ENCODE measurements around the gene HMCN1. TPM values are rescaled to one million over a fixed set of nuclear protein-coding genes. Genes with fewer than 3 reads are reported as not detected.

HMCN1 gene
- total RNA-seq, 1 donor from 2014 or later: 9.2 TPM

DNA sequence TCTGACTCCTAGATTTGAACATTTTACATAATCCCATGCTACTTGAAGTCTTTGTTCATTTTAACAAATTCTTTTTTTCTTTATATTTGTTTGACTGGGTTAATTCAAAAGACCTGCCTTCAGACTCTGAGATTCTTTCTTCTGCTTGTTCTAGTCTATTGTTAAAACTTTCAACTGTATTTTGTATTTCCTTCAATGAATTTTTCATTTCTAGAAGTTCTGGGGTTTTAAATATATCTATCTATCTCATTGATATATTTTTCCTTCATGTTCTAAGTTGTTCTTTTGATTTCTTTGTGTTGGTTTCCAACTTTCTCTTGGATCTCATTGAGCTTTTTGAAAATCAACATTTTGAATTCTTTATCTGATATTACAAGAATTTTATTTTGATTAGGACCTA lies 64.3 kb downstream of the HMCN1 start:
- no peak for DNase-seq (ENCODE audit: extremely low read depth, low read depth, low spot score)

GRCh38 chr1:185803241-185803640 lies 69.0 kb downstream of the HMCN1 start:
- DNase-seq (ENCODE audit: extremely low read depth, low read depth, low spot score): no peak

- no peak for DNase-seq (ENCODE audit: extremely low read depth, low read depth, low spot score)
Observed at GRCh38 chr1:185804206-185804605, 70.0 kb downstream of the HMCN1 start.

DNA sequence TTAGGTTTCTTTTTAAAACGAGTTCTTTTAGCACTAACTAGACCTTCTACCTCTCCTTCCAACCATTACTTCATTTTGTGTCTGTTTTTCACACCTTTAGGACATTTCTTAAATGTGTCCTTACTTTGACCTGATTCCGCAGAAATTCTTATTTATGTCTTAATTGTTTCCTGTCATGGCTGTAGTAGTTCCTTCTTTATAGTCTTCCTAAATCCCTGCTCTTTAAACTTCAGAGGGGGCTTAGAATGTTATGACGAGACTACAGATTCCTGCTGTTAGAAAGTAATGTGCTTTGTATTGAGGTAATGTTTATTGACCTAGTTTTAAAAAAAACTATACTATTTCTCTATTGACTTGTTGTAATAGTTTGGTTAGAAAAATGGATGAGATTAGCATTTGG lies 70.4 kb downstream of the HMCN1 start:
- no peak for DNase-seq (ENCODE audit: extremely low read depth, low read depth, low spot score)

DNA sequence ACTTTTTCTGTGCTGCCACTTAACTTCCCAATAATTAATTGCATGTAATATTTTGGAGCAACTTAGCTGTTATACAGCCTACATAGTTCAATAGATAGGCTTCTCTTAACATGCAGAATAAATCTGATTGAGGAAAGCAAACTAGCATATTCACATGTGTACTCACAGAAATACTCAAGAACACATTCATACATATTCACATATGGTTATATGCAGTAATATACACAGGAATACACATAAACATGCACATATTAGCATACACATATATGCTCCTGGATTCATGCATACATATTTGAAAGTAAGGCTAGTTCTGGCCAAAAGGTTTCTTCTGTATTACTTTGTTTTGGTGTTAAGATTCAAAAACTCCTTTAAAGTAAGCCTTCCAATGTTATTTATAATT lies 73.1 kb downstream of the HMCN1 start:
- DNase-seq (ENCODE audit: extremely low read depth, low read depth, low spot score): no peak

DNA sequence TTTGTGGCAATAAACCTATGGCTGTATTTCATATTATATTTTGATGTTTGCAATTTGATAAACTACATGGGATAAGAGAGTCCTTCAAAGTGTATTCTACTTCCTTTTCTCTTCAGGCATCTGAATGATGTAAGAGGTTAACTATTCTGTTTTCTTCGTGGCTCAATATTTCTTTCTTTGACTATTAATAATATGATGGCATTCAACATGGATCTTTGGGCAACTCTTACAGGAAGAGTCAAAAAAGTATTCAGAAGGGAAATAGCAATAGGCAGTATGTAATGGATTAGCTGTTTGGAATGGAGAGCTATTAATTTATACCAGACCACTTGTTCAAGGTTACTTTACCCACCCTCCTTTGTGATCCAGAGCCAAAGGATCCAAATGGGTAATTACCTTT lies 74.4 kb downstream of the HMCN1 start:
- DNase-seq (ENCODE audit: extremely low read depth, low read depth, low spot score): no peak

DNA sequence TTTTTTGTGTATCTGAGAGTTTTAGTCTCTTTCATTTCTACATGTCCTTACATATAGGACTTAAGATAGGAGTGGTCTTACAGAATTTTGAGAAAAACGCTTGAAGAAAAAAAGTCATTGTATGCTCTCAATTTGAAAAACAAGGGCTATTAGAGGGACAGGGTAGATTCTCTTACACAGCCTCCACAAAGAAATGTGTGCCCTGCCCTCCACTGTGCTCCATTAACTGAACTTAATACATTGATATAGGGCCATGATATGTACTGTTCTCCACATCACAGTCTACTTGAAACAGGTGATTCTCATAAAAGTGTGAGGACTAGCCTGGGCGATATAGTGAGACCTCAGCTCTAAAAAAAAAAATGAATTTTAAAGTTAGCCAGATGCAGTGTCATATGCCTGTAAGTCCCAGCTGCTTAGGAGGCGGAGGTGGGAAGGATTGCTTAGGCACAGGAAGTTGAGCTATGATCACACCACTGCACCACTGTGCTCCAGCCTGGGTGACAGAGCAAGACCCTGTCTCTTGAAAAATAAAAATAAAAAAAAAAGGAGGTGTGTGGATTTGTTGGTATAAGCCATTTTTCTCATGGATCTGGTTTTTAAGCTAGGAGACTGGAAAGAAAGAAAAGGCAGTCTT lies 77.0 kb downstream of the HMCN1 start:
- DNase-seq (ENCODE audit: extremely low read depth, low read depth, low spot score): no peak

DNA sequence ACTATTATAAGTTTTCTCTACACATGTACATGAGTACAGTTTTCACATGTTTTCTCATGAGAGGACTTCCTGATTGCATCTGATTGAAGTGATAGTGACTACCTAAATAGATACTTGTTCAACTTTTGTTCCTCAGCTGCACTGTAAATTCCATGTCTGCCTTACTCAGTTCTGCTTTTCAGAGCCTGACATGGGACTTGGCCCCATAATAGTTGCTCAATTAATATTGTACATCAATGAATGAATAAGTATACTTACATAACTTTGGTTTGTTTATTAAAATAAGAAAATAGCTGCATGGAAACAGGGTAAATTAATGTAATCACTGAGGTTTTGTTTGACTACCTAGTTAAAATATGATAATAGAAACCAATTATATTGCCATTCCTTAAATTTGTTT lies 78.7 kb downstream of the HMCN1 start:
- DNase-seq (ENCODE audit: extremely low read depth, low read depth, low spot score): no peak

- DNase-seq (ENCODE audit: extremely low read depth, low read depth, low spot score): no peak
Observed at GRCh38 chr1:185813401-185813979, 79.3 kb downstream of the HMCN1 start.

- DNase-seq (ENCODE audit: extremely low read depth, low read depth, low spot score): no peak
Observed at GRCh38 chr1:185816460-185816859, 82.3 kb downstream of the HMCN1 start.

GRCh38 chr1:185819798-185820197 lies 85.6 kb downstream of the HMCN1 start:
- peak; percentile 44 for DNase-seq (ENCODE audit: extremely low read depth, low read depth, low spot score)

DNA sequence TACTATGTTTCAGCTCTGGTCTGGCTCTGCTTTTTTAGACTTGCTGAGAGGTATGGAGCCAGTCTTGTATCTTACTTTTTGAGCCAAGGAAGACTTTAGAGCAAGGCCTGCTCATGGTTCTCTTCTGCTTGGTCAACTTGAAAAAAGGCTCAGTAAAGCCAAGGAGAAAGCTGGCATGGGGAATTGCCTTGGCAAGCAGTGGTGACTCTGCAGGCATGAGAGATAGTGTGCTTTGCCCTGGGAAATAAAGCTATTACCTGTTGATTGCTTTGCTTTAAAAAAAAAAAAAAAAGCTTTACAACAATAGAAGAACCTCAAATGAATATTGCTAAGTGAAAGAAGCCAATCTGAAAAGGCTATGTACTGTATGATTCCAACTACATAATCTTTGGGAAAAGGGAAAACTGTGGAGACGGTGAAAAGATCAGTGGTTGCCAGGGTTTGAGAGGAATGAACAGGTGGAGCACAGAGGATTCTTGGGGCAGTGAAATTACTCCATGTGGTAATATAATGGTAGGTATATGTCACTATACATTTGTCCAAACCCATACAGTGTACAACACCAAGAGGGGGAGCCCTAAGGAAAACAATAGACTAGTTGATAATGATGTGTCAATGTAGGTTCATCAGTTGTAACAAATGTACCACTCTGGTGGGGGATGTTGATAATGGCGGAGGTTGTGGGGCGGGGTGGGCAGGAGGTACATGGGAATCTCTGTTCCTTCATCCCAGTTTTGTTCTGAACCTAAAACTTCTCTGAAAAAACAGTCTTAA lies 87.6 kb downstream of the HMCN1 start:
- DNase-seq (ENCODE audit: extremely low read depth, low read depth, low spot score): no peak

- no peak for DNase-seq (ENCODE audit: extremely low read depth, low read depth, low spot score)
Observed at GRCh38 chr1:185823467-185823866, 89.3 kb downstream of the HMCN1 start.

DNA sequence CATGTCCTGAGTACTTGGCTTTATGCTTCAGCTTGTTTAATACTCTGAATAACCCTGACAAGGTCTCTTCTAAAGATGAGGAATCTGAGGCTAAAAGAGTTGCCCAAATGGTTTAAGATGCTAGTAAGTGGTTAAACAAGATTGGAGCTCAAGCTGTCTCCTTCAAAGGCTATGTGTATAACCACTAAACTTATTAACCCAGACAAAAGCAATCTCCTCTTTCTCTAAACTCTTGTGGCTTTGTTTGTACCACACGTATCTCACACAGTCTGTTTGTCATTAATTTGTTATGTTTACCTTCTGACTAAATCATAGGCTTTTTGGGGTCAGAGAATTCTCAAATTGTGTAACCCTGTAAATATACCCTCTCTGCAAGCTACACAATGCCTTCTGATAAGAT lies 89.9 kb downstream of the HMCN1 start:
- no peak for DNase-seq (ENCODE audit: extremely low read depth, low read depth, low spot score)

GRCh38 chr1:185825556-185825955 lies 91.4 kb downstream of the HMCN1 start:
- DNase-seq (ENCODE audit: extremely low read depth, low read depth, low spot score): no peak

GRCh38 chr1:185834371-185834905 lies 100.2 kb downstream of the HMCN1 start:
- DNase-seq (ENCODE audit: extremely low read depth, low read depth, low spot score): no peak

GRCh38 chr1:185835191-185835590 lies 101.0 kb downstream of the HMCN1 start:
- DNase-seq (ENCODE audit: extremely low read depth, low read depth, low spot score): no peak

- DNase-seq (ENCODE audit: extremely low read depth, low read depth, low spot score): no peak
Observed at GRCh38 chr1:185837711-185838110, 103.5 kb downstream of the HMCN1 start.

GRCh38 chr1:185838111-185838510 lies 103.9 kb downstream of the HMCN1 start:
- DNase-seq (ENCODE audit: extremely low read depth, low read depth, low spot score): no peak

DNA sequence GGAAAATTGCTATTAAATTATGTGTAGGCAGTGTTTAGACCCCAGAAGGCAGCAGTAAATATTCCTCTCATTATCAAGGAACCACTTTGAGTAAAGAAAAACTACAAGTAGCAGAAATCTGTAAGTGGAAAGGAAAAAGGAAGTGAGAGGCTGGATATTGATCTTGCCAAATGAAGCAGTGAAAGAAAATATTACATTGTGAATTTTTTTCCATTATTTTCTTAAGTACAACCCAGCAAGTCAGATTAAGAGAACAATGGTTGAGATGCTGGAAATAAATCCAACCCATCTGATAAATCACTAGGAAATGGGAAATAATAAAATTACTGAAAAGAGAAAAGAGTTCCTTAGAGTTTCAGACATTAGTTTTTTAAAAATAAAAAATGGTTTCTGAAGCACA lies 106.7 kb downstream of the HMCN1 start:
- DNase-seq (ENCODE audit: extremely low read depth, low read depth, low spot score): no peak

DNA sequence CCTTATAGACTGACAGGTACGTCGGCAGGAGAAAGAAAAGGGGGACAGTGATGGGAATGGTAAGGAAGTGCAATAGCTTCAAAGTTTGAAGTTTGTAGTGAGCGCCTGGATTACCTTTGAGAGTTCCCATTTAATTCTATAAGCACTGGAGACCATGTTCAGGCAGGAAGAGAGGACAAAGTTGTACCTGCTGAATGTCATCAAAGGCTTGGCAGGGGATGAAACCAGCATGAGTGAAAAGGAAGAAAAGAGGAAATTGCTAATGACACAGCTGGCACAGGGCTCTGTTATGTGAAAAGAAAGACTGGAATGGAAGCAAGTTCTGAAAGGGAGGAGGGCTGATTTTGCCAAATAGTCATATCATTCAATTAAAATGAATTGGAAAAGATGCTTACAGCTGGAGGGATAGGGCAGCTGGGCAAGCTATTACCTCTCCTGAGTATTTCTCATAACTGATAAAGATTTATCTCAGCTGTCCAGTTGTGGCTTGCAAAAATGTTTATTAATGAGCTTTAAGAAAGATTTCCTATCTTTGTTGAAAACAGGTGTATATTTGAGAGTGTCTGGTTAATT lies 109.2 kb downstream of the HMCN1 start:
- DNase-seq (ENCODE audit: extremely low read depth, low read depth, low spot score): no peak

GRCh38 chr1:185843986-185844385 lies 109.8 kb downstream of the HMCN1 start:
- no peak for DNase-seq (ENCODE audit: extremely low read depth, low read depth, low spot score)
